Stimulated activated naive CD4-positive, alpha-beta T cell (primary cell): ENCODE data around the gene PCDHA5.
"Not testable (repeated sequence)": the region's sequence is repeated elsewhere in the genome, so short reads cannot be mapped to it uniquely, and the experiment has no call there.

Experiments used
- DNase-seq, 6 experiments: peaks; one replicate each; lab custom pipeline; 2025; lab: John Stamatoyannopoulos, UW

Gene PCDHA5

DNA sequence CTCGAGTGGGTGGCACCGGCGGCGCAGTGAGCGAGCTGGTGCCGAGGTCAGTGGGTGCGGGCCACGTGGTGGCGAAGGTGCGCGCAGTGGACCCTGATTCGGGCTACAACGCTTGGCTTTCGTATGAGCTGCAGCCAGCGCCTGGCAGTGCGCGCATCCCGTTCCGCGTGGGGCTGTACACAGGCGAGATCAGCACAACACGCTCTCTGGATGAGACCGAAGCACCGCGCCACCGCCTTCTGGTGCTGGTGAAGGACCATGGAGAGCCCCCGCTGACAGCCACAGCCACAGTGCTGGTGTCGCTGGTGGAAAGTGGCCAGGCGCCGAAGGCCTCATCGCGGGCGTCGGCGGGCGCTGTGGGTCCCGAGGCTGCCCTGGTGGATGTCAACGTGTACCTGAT lies 2.1 kb downstream of the PCDHA5 start:
- DNase-seq, result no peak

- DNase-seq, result no peak
Observed at GRCh38 chr5:140827704-140828361, 6.4 kb downstream of the PCDHA5 start, which contains the start of gene PCDHA6. TSS of gene PCDHA6 (plus strand) at chr5:140827960. CDS start at chr5:140828092, 132 bp downstream.

DNA sequence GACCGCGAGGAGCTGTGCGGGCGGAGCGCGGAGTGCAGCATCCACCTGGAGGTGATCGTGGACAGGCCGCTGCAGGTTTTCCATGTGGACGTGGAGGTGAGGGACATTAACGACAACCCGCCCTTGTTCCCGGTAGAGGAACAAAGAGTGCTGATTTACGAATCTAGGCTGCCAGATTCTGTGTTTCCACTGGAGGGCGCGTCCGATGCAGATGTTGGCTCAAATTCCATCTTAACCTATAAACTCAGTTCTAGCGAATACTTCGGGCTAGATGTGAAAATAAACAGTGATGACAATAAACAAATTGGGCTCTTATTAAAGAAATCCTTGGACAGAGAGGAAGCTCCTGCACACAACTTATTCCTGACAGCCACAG lies 6.9 kb downstream of the PCDHA5 start:
- DNase-seq, result no peak

DNA sequence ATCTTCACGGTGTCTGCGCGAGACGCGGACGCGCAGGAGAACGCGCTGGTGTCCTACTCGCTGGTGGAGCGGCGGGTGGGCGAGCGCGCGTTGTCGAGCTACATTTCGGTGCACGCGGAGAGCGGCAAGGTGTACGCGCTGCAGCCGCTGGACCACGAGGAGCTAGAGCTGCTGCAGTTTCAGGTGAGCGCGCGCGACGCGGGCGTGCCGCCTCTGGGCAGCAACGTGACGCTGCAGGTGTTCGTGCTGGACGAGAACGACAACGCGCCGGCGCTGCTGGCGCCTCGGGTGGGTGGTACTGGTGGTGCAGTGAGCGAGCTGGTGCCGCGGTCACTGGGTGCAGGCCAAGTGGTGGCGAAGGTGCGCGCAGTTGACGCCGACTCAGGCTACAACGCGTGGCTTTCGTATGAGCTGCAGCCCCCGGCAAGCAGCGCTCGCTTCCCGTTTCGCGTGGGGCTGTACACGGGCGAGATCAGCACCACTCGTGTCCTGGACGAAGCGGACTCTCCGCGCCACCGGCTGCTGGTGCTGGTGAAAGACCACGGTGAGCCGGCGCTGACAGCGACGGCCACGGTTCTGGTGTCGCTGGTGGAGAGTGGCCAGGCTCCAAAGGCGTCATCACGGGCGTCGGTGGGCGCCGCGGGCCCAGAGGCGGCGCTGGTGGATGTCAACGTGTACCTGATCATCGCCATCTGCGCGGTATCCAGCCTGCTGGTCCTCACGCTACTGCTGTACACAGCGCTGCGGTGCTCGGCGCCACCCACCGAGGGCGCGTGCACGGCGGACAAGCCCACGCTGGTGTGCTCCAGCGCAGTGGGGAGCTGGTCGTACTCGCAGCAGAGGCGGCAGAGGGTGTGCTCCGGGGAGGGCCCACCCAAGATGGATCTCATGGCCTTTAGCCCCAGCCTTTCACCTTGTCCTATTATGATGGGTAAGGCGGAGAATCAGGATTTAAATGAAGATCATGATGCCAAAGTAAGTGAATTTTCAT lies 8.4 kb downstream of the PCDHA5 start:
- not testable (repeated sequence) for DNase-seq

GRCh38 chr5:140833993-140834392 lies 12.6 kb downstream of the PCDHA5 start, which contains the start of gene PCDHA7:
TSS of gene PCDHA7 (plus strand) at chr5:140834269. CDS start at chr5:140834384, 115 bp downstream.
- DNase-seq, result no peak

- DNase-seq, result not testable (repeated sequence)
Observed at GRCh38 chr5:140834439-140835008, 13.1 kb downstream of the PCDHA5 start.

DNA sequence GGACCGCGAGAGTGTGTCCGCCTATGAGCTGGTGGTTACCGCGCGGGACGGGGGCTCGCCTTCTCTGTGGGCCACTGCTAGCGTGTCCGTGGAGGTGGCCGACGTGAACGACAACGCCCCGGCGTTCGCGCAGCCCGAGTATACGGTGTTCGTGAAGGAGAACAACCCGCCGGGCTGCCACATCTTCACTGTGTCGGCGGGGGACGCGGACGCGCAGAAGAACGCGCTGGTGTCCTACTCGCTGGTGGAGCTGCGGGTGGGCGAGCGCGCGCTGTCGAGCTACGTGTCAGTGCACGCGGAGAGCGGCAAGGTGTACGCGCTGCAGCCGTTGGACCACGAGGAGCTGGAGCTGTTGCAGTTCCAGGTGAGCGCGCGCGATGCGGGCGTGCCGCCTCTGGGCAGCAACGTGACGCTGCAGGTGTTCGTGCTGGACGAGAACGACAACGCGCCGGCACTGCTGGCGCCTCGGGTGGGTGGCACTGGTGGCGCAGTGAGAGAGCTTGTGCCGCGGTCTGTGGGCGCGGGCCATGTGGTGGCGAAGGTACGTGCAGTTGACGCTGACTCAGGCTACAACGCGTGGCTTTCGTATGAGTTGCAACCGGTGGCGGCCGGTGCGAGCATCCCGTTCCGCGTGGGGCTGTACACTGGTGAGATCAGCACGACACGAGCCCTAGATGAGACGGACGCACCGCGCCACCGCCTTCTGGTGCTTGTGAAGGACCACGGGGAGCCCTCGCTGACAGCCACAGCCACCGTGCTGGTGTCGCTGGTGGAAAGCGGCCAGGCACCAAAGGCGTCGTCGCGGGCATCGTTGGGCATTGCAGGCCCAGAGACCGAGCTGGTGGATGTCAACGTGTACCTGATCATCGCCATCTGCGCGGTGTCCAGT lies 14.5 kb downstream of the PCDHA5 start:
- DNase-seq, result no peak

DNA sequence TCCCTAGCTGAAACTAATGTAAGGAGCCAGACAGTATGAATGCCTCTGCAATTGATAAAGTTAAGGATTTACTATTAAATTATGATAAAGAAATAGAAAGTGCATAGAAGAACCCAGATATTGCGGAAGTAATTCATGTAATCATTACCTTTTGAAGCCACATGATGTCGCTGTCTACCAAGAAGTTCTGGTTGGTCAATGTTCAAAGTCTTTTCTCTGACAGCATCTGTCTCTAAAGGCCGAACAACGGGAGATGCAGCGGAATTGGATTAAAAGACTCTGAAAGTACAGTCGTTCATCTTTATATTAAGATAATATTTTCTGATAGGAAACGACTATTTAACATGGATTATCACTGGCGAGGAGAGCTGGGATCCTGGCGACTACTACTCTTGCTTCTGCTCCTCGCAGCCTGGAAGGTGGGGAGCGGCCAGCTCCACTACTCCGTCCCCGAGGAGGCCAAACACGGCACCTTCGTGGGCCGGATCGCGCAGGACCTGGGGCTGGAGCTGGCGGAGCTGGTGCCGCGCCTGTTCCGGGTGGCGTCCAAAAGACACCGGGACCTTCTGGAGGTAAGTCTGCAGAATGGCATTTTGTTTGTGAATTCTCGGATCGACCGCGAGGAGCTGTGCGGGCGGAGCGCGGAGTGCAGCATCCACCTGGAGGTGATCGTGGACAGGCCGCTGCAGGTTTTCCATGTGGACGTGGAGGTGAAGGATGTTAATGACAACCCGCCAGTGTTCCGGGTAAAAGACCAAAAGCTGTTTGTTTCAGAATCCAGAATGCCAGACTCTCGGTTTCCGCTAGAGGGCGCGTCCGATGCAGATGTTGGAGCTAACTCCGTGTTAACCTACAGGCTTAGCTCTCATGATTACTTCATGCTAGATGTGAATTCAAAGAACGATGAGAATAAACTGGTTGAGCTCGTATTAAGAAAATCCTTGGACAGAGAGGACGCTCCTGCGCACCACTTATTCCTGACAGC lies 19.9 kb downstream of the PCDHA5 start, which contains the start of gene PCDHA8:
PCDHA8 (plus strand) TSS at position 210 of the 985 bp plus-strand sequence; CDS start at position 345, 135 bp downstream.
- no peak for DNase-seq

DNA sequence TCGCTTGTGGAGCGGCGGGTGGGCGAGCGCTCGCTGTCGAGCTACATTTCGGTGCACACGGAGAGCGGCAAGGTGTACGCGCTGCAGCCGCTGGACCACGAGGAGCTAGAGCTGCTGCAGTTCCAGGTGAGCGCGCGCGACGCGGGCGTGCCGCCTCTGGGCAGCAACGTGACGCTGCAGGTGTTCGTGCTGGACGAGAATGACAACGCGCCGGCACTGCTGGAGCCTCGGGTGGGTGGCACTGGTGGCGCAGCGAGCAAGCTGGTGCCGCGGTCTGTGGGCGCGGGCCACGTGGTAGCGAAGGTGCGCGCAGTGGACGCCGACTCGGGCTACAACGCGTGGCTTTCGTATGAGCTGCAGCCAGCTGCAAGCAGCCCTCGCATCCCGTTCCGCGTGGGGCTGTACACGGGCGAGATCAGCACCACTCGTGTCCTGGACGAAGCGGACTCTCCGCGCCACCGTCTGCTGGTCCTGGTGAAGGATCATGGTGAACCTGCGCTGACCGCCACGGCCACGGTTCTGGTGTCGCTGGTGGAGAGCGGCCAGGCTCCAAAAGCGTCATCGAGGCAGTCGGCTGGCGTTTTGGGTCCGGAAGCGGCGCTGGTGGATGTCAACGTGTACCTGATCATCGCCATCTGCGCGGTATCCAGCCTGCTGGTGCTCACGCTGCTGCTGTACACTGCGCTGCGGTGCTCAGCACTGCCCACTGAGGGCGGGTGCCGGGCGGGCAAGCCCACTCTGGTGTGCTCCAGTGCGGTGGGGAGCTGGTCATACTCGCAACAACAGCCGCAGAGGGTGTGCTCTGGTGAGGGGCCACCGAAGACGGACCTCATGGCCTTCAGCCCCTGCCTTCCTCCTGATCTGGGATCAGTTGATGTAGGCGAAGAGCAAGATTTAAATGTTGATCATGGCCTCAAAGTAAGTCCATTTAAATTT lies 21.7 kb downstream of the PCDHA5 start:
- no peak for DNase-seq

DNA sequence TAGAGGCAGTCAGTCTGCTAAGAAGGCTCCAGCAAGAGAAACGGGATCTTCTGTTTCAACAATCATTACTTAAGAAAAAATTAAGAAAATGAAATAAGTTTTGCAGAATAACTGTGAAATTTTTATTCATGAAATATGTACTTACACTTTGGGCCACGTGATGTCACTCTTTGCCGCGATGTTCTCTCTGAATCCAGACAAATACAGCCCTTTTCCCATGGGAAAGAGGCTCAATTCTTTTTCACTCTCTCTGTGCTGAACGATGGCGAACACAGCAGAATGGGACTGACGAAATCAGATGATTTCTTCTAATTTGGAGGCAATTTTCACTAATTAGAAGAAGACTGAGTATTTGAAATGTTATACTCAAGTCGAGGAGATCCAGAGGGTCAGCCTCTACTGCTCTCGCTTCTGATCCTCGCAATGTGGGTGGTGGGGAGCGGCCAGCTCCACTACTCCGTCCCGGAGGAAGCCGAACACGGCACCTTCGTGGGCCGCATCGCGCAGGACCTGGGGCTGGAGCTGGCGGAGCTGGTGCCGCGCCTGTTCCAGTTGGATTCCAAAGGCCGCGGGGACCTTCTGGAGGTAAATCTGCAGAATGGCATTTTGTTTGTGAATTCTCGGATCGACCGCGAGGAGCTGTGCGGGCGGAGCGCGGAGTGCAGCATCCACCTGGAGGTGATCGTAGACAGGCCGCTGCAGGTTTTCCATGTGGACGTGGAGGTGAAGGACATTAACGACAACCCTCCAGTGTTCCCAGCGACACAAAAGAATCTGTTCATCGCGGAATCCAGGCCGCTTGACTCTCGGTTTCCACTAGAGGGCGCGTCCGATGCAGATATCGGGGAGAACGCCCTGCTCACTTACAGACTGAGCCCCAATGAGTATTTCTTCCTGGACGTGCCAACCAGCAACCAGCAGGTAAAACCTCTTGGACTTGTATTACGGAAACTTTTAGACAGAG lies 27.0 kb downstream of the PCDHA5 start, which contains the start of gene PCDHA9:
PCDHA9 (plus strand) TSS at position 244 of the 964 bp plus-strand sequence; CDS start at position 358, 114 bp downstream.
- not testable (repeated sequence) for DNase-seq

DNA sequence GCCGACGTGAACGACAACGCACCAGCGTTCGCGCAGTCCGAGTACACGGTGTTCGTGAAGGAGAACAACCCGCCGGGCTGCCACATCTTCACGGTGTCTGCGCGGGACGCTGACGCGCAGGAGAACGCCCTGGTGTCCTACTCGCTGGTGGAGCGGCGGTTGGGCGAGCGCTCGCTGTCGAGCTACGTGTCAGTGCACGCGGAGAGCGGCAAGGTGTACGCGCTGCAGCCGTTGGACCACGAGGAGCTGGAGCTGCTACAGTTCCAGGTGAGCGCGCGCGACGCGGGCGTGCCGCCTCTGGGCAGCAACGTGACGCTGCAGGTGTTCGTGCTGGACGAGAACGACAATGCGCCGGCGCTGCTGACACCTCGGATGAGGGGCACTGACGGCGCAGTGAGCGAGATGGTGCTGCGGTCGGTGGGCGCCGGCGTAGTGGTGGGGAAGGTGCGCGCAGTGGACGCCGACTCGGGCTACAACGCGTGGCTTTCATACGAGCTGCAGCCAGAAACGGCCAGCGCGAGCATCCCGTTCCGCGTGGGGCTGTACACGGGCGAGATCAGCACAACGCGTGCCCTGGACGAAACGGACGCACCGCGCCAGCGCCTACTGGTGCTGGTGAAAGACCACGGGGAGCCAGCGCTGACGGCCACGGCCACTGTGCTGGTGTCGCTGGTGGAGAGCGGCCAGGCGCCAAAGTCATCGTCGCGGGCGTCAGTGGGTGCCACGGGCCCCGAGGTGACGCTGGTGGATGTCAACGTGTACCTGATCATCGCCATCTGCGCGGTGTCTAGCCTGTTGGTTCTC lies 28.6 kb downstream of the PCDHA5 start:
- DNase-seq, result not testable (repeated sequence)

GRCh38 chr5:140855772-140856674 lies 34.6 kb downstream of the PCDHA5 start, which contains the start of gene PCDHA10:
TSS of gene PCDHA10 (plus strand) at chr5:140855897. CDS start at chr5:140856049, 152 bp downstream.
- DNase-seq, result no peak

DNA sequence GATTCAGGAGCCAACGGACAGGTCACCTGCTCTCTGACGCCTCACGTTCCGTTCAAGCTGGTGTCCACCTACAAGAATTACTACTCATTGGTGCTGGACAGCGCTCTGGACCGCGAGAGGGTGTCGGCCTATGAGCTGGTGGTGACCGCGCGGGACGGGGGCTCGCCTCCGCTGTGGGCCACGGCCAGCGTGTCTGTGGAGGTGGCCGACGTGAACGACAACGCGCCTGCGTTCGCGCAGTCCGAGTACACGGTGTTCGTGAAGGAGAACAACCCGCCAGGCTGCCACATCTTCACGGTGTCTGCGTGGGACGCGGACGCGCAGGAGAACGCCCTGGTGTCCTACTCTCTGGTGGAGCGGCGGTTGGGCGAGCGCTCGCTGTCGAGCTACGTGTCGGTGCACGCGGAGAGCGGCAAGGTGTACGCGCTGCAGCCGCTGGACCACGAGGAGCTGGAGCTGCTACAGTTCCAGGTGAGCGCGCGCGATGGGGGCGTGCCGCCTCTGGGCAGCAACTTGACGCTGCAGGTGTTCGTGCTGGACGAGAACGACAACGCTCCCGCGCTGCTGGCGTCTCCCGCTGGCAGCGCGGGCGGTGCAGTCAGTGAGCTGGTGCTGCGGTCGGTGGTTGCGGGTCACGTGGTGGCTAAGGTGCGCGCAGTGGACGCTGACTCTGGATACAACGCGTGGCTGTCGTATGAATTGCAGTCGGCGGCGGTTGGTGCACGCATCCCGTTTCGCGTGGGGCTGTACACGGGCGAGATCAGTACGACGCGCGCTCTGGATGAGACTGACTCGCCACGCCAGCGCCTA lies 36.0 kb downstream of the PCDHA5 start:
- no peak for DNase-seq

DNA sequence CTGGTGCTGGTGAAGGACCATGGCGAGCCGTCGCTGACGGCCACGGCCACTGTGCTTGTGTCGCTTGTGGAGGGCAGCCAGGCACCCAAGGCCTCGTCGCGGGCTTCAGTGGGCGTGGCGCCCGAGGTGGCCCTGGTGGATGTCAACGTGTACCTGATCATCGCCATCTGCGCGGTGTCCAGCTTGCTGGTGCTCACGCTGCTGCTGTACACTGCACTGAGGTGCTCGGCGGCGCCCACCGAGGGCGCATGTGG lies 36.5 kb downstream of the PCDHA5 start:
- no peak for DNase-seq
